CD4-positive, alpha-beta T cell (primary cell): ENCODE measurements around the gene RYR2. TPM values are rescaled to one million over a fixed set of nuclear protein-coding genes. Genes with fewer than 3 reads are reported as not detected.
"Not testable (repeated sequence)": the region's sequence is repeated elsewhere in the genome, so short reads cannot be mapped to it uniquely, and the experiment has no call there.

Experiments used
- ATAC-seq: fragments of 200-7000 bp; cut with Tn5 transposase; one replicate; pipeline ENCODE4 v1.10.0; 2022; ENCODE audit warnings: mild to moderate bottlenecking; ENCODE audit not compliant: poor library complexity
- CTCF ChIA-PET: fragments of 350-600 bp; sonication (Branson Sonifier 250); formaldehyde crosslinking; loops from one replicate; lab custom pipeline; 2021; ENCODE audit warnings: antibody characterized with exemption, inconsistent platforms; lab: Charles Lee
- POLR2A ChIA-PET: fragments of 350-600 bp; sonication (Branson Sonifier 250); formaldehyde crosslinking; loops from one replicate; lab custom pipeline; 2021; ENCODE audit warnings: antibody characterized with exemption, inconsistent platforms; lab: Charles Lee
- DNase-seq, 14 experiments: peaks; one replicate each; pipeline ENCODE4 v3.0.0-alpha.2; 2013 to 2020; ENCODE audit warnings: mixed read lengths in 2 of 14
- H3K27ac ChIP-seq, 2 donors: one replicate each; pipeline versions ENCODE4 v1.5.1 to v1.7.0; 2013; ENCODE audit warnings: low read length in 2 of 2, low read depth in 1 of 2, mild to moderate bottlenecking in 1 of 2
- H3K27me3 ChIP-seq, 2 experiments: 1 replicate in 1 of 2; 2 replicates in 1 of 2; pipeline versions ENCODE4 v1.6.1 to v1.7.0; 2013; ENCODE audit warnings: low read length in 2 of 2, control low read depth in 1 of 2, mild to moderate bottlenecking in 1 of 2, moderate library complexity in 1 of 2; ENCODE audit not compliant: insufficient read depth in 2 of 2, control insufficient read depth in 1 of 2
- H3K36me3 ChIP-seq: one replicate; pipeline ENCODE4 v1.6.1; 2013; ENCODE audit warnings: low read length, control low read depth; ENCODE audit not compliant: insufficient read depth
- H3K4me1 ChIP-seq: one replicate; pipeline ENCODE4 v1.6.1; 2013; ENCODE audit warnings: low read length, control low read depth; ENCODE audit not compliant: insufficient read depth
- H3K4me3 ChIP-seq: one replicate; pipeline ENCODE4 v1.5.1; 2013; ENCODE audit warnings: mild to moderate bottlenecking, low read length, moderate library complexity
- H3K9me3 ChIP-seq, 2 experiments: 1 replicate in 1 of 2; 2 replicates in 1 of 2; pipeline versions ENCODE4 v1.6.1 to v1.7.0; 2013; ENCODE audit warnings: low read length in 2 of 2, mild to moderate bottlenecking in 2 of 2, control low read depth in 1 of 2, moderate library complexity in 1 of 2; ENCODE audit not compliant: control insufficient read depth in 1 of 2, insufficient read depth in 1 of 2
- H3K27ac Mint-ChIP-seq: one replicate; pipeline ENCODE4 v1.8.0; 2020; ENCODE audit warnings: mixed read lengths
- H3K27me3 Mint-ChIP-seq: one replicate; pipeline ENCODE4 v1.8.0; 2021; ENCODE audit warnings: mixed read lengths
- H3K36me3 Mint-ChIP-seq: one replicate; pipeline ENCODE4 v1.8.0; 2021; ENCODE audit warnings: low read depth, mixed read lengths
- H3K4me1 Mint-ChIP-seq: one replicate; pipeline ENCODE4 v1.8.0; 2021; ENCODE audit warnings: low read depth, mixed read lengths
- H3K4me3 Mint-ChIP-seq: one replicate; pipeline ENCODE4 v1.8.0; 2020; ENCODE audit warnings: mild to moderate bottlenecking, mixed read lengths
- H3K9me3 Mint-ChIP-seq: one replicate; pipeline ENCODE4 v1.8.0; 2020; ENCODE audit warnings: mixed read lengths
- intact Hi-C, 2 experiments: fragments of 100-400 bp; cut with DNase I in 1 of 2; cut with micrococcal nuclease in 1 of 2; formaldehyde crosslinking; loops; one replicate each; pipeline versions ENCODE4 v1.15.1 to v1.9.0; 2023 to 2025; cut with DNase I, micrococcal nuclease
- total RNA-seq, 174 experiments: library from RNA in 2 of 174; stranded (reverse) in 2 of 174; gene quantifications; one replicate each; pipeline ENCODE4 v1.2.3 and lab custom pipeline; 2021 to 2026
- TF ChIP-seq, protein P1 (sequence below): fragments of 200-600 bp; IDR thresholded peaks from one replicate; pipeline ENCODE4 v1.8.0; 2022; ENCODE audit warnings: antibody characterized with exemption, mild to moderate bottlenecking

Gene RYR2
- total RNA-seq, 2 experiments from 2014 or later, result not detected

DNA sequence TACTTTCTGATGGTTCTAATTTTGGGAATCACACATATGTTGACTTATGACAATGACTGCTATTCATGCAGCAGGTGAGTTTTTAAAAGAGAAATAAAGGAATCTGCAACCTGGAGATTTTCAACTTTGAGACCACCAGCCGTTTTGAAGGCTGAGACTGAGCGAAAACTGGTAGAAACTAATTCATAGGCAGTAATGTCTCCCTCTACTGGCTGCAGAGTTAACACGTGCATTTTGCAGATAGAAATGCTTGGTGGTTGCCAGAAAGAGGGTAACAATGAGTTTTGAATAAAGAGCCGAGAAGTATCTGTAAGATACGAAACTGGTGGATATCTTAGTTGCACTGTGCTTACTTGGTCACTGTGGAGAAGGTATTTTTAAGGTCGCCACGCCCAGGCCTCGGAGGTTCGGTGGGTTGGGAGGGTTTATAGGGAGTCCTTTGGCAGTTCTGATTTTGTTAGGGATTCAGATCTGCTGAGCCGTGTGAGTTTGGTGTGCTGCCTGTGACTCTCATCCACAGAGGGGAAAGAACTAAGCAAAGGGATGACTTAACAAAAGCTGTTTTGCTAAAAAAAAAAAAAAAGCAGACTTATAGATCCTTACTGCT is 83.0 kb downstream of the RYR2 start:
- H3K27me3 ChIP-seq, result peaks cover 0 to 4% of the 10 kb centered on the region in 2 experiments
- peaks cover 0 to 14% of the 10 kb centered on the region in 2 experiments for H3K9me3 ChIP-seq
- no peaks in the 10 kb centered on the region for H3K4me1 ChIP-seq
- ATAC-seq (no peak), DNase-seq (no peak)
- Mint-ChIP-seq H3K9me3 (peaks cover 9% of the 10 kb centered on the region), H3K4me3 (no peak overlapping the region), H3K27me3 (no peaks in the 10 kb centered on the region), H3K27ac (no peak overlapping the region), H3K4me1 (no peaks in the 10 kb centered on the region), H3K36me3 (no peaks in the 10 kb centered on the region)
- TF ChIP-seq, protein P1, sequence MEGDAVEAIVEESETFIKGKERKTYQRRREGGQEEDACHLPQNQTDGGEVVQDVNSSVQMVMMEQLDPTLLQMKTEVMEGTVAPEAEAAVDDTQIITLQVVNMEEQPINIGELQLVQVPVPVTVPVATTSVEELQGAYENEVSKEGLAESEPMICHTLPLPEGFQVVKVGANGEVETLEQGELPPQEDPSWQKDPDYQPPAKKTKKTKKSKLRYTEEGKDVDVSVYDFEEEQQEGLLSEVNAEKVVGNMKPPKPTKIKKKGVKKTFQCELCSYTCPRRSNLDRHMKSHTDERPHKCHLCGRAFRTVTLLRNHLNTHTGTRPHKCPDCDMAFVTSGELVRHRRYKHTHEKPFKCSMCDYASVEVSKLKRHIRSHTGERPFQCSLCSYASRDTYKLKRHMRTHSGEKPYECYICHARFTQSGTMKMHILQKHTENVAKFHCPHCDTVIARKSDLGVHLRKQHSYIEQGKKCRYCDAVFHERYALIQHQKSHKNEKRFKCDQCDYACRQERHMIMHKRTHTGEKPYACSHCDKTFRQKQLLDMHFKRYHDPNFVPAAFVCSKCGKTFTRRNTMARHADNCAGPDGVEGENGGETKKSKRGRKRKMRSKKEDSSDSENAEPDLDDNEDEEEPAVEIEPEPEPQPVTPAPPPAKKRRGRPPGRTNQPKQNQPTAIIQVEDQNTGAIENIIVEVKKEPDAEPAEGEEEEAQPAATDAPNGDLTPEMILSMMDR, result no peak
- H3K4me3 ChIP-seq, result no peak overlapping the region
- ChIA-PET CTCF (no interaction called here), POLR2A (no interaction called here)
- no peaks in the 10 kb centered on the region for H3K36me3 ChIP-seq
- no peak overlapping the region for H3K27ac ChIP-seq
- intact Hi-C loops, result no loop called here

DNA sequence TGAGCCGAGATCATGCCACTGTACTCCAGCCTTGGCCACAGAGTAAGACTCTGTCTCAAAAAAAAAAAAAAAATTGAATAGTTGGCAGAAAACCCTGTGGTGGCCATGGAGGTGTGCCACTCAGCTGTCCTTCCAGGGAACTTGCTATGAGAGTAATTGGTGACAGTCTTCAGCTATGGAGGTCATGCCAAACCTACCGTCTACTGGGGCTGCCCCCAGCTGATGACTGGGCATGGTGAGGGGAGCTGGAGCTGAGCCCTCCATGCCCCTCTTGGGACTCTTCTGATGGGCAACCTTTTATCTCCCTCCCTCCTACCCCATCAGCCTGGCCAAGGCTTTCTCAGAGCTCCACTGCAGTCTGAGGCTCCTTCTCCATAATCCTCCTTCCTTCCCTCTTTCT is 84.2 kb downstream of the RYR2 start:
- Histone ChIP-seq H3K27me3 (peaks cover 0 to 4% of the 10 kb centered on the region in 2 experiments), H3K9me3 (peaks cover 4 to 14% of the 10 kb centered on the region in 2 experiments), H3K4me1 (no peaks in the 10 kb centered on the region), H3K27ac (no peak overlapping the region), H3K4me3 (no peak overlapping the region), H3K36me3 (no peaks in the 10 kb centered on the region)
- TF ChIP-seq, protein P1, result no peak
- H3K9me3 Mint-ChIP-seq, result peaks cover 12% of the 10 kb centered on the region
- intact Hi-C loops, result no loop called here
- H3K4me1 Mint-ChIP-seq, result no peaks in the 10 kb centered on the region
- no peaks in the 10 kb centered on the region for H3K36me3 Mint-ChIP-seq
- ATAC-seq (no peak), DNase-seq (no peak)
- CTCF ChIA-PET, result no interaction called here
- no peaks in the 10 kb centered on the region for H3K27me3 Mint-ChIP-seq
- POLR2A ChIA-PET, result no interaction called here
- H3K4me3 Mint-ChIP-seq, result no peak overlapping the region
- H3K27ac Mint-ChIP-seq, result no peak overlapping the region

DNA sequence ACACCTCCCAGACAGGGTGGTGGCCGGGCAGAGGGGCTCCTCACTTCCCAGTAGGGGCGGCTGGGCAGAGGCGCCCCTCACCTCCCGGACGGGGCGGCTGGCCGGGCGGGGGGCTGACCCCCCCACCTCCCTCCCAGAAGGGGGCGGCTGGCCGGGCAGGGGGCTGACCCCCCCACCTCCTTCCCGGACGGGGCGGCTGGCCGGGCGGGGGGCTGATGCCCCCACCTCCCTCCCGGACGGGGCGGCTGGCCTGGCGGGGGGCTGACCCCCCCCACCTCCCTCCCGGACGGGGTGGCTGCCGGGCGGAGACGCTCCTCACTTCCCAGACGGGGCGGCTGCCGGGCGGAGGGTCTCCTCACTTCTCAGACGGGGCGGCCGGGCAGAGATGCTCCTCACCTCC is 85.3 kb downstream of the RYR2 start:
- H3K27ac ChIP-seq, H3K27me3 ChIP-seq, H3K4me1 Mint-ChIP-seq, H3K27me3 Mint-ChIP-seq, CTCF ChIA-PET, H3K27ac Mint-ChIP-seq, intact Hi-C loops, H3K36me3 Mint-ChIP-seq, ATAC-seq, DNase-seq, H3K4me1 ChIP-seq, H3K4me3 ChIP-seq, H3K36me3 ChIP-seq, H3K4me3 Mint-ChIP-seq, POLR2A ChIA-PET: not testable (repeated sequence)
- peaks cover 7 to 18% of the 10 kb centered on the region in 2 experiments for H3K9me3 ChIP-seq
- peaks cover 18% of the 10 kb centered on the region for H3K9me3 Mint-ChIP-seq

DNA sequence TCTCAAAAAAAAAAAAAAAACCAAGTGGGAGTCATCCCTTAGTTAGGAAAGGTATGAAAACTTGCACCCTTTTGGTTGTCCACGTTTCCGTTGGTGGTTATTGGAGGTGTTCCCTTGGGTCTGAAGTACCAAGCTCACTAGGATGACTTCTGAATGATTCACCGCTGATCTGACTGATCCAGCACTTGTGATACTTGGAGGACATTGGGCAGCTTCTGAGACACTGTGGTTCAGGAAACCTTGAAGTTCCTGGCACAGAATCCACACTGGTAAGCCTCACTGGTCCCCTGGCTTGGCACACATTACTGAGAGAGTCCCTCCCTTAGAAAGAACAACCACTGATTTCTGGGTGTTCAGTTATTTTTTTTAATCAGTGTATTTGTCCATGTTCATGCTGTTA is 91.9 kb downstream of the RYR2 start:
- peaks cover 28% of the 10 kb centered on the region for H3K9me3 Mint-ChIP-seq

More for the DNA sequence above, 91.9 kb downstream of the RYR2 start:
- Histone ChIP-seq H3K9me3 (peaks cover 10 to 11% of the 10 kb centered on the region in 2 experiments), H3K4me3 (no peak overlapping the region), H3K4me1 (no peaks in the 10 kb centered on the region), H3K36me3 (no peaks in the 10 kb centered on the region), H3K27me3 (no peaks in the 10 kb centered on the region), H3K27ac (no peak overlapping the region)
- no peak overlapping the region for H3K4me3 Mint-ChIP-seq
- H3K27me3 Mint-ChIP-seq, result no peaks in the 10 kb centered on the region
- POLR2A ChIA-PET, result no interaction called here
- CTCF ChIA-PET, result no interaction called here
- intact Hi-C loops, result no loop called here
- TF ChIP-seq, protein P1, result no peak
- H3K4me1 Mint-ChIP-seq, result no peaks in the 10 kb centered on the region
- no peak overlapping the region for H3K27ac Mint-ChIP-seq
- ATAC-seq (no peak), DNase-seq (no peak)
- no peaks in the 10 kb centered on the region for H3K36me3 Mint-ChIP-seq
